DOHH2 (cell line): ENCODE results near the gene TMEM9.

ENCODE experiments used
- EZH2phosphoT487 ChIP-seq: fragments of 200-600 bp; sonication (generic); IDR thresholded peaks from 2 replicates; pipeline ENCODE4 v1.6.1; 2017; ENCODE audit warnings: borderline replicate concordance, mild to moderate bottlenecking, antibody characterized with exemption, low read length, moderate library complexity, mixed read lengths
- TF ChIP-seq, protein P1 (sequence below): fragments of 200-600 bp; sonication (generic); IDR thresholded peaks from one replicate; pipeline ENCODE4 v1.5.1; 2014; ENCODE audit warnings: antibody characterized with exemption, mild to moderate bottlenecking, low read depth, low read length; ENCODE audit not compliant: poor library complexity, severe bottlenecking

DNA sequence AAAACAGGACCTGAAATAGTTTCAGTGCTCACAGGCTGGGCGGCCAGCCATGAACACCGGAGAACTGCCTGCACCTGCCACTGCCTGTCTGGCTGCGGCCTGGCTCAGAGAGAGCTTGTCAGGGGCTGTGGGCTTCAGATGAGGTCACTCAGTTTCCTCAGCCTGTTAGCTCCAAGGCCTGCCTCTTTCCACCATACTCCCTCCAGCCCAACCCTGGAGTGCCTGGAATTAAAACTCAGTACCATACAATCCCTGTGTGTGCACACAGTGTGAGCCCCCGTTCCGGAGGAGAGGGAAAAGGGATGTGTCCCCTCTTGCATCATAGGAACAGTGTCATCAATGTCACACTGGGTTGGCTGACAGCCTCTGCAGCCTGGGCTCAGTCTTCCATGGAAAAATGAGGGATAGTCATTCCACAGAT lies 58.2 kb downstream of the TMEM9 start:
- TF ChIP-seq, protein P1, sequence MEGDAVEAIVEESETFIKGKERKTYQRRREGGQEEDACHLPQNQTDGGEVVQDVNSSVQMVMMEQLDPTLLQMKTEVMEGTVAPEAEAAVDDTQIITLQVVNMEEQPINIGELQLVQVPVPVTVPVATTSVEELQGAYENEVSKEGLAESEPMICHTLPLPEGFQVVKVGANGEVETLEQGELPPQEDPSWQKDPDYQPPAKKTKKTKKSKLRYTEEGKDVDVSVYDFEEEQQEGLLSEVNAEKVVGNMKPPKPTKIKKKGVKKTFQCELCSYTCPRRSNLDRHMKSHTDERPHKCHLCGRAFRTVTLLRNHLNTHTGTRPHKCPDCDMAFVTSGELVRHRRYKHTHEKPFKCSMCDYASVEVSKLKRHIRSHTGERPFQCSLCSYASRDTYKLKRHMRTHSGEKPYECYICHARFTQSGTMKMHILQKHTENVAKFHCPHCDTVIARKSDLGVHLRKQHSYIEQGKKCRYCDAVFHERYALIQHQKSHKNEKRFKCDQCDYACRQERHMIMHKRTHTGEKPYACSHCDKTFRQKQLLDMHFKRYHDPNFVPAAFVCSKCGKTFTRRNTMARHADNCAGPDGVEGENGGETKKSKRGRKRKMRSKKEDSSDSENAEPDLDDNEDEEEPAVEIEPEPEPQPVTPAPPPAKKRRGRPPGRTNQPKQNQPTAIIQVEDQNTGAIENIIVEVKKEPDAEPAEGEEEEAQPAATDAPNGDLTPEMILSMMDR, result no peak
- TF ChIP-seq EZH2phosphoT487, result no peak
